Measurements from ENCODE around the gene ROR2. TPM values are rescaled to one million over a fixed set of nuclear protein-coding genes. Genes with fewer than 3 reads are reported as not detected.

Gene ROR2
- total RNA-seq, 4 donors from 2014 or later, result 0.19 to 1.7 (median 0.38) TPM

GRCh38 chr9:91760906-91761305 lies 189.1 kb downstream of the ROR2 start:
- TF ChIP-seq, protein P1, sequence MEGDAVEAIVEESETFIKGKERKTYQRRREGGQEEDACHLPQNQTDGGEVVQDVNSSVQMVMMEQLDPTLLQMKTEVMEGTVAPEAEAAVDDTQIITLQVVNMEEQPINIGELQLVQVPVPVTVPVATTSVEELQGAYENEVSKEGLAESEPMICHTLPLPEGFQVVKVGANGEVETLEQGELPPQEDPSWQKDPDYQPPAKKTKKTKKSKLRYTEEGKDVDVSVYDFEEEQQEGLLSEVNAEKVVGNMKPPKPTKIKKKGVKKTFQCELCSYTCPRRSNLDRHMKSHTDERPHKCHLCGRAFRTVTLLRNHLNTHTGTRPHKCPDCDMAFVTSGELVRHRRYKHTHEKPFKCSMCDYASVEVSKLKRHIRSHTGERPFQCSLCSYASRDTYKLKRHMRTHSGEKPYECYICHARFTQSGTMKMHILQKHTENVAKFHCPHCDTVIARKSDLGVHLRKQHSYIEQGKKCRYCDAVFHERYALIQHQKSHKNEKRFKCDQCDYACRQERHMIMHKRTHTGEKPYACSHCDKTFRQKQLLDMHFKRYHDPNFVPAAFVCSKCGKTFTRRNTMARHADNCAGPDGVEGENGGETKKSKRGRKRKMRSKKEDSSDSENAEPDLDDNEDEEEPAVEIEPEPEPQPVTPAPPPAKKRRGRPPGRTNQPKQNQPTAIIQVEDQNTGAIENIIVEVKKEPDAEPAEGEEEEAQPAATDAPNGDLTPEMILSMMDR (IDR thresholded peaks at IDR 0.05; ENCODE audit: low read depth), result no peak

DNA sequence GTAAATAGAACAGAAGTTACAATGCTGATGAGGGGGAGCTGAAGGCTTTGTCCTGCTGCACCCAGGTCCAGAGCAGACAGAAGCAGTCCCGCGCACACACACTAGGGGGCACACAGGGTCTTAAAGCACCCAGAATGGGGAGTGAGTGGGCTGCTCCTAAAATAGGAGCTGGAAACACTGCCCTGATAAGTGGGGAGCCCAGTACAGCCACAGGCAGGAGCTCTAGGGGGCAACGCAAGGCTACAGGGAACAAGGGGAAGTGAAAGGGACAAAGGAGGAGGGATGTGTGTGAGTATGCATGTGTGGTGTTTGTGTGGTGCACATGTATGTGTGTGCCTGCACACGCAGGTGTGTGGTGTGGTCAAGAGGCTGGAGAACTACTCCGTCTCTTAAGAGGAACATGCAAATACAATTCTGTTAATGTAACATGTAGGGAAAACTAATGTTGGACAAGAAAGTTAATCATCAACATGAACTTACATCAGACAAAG lies 191.5 kb downstream of the ROR2 start:
- TF ChIP-seq, protein P1 (IDR thresholded peaks at IDR 0.05; ENCODE audit: low read depth), result no peak

GRCh38 chr9:91757782-91758181 lies 192.2 kb downstream of the ROR2 start:
- TF ChIP-seq, protein P1 (IDR thresholded peaks at IDR 0.05; ENCODE audit: low read depth), result no peak

DNA sequence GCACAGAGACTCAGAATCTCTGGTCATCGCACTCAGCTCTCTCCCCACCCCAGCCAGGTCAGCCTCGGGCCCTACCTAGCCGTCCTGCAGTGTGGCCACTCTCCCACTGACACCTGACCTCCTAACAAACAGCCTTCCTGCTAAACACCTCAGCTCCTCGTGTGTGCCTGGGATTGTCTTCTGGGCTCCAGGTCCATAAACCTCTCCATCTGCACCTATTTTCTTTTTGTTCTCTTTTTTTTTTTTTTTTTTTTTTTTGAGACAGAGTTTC lies 193.6 kb downstream of the ROR2 start:
- TF ChIP-seq, protein P1 (IDR thresholded peaks at IDR 0.05; ENCODE audit: low read depth), result no peak

GRCh38 chr9:91755761-91756509 lies 194.1 kb downstream of the ROR2 start:
- TF ChIP-seq, protein P1 (IDR thresholded peaks at IDR 0.05; ENCODE audit: low read depth), result no peak

- TF ChIP-seq, protein P1 (IDR thresholded peaks at IDR 0.05; ENCODE audit: low read depth), result no peak
Measured at GRCh38 chr9:91753711-91754110, 196.3 kb downstream of the ROR2 start.

- TF ChIP-seq, protein P1 (IDR thresholded peaks at IDR 0.05; ENCODE audit: low read depth), result no peak
Measured at GRCh38 chr9:91751922-91752321, 198.1 kb downstream of the ROR2 start.
